Measurements from ENCODE around the gene NTN3. TPM values are rescaled to one million over a fixed set of nuclear protein-coding genes. Genes with fewer than 3 reads are reported as not detected.
A peak's percentile ranks its signal among the peaks of the same experiment; 100 is the strongest.

NTN3 gene
- total and polyA plus RNA-seq, 2 of the 4 experiments (the other 2 are of a cell fraction): 0.18 to 0.38 TPM

DNA sequence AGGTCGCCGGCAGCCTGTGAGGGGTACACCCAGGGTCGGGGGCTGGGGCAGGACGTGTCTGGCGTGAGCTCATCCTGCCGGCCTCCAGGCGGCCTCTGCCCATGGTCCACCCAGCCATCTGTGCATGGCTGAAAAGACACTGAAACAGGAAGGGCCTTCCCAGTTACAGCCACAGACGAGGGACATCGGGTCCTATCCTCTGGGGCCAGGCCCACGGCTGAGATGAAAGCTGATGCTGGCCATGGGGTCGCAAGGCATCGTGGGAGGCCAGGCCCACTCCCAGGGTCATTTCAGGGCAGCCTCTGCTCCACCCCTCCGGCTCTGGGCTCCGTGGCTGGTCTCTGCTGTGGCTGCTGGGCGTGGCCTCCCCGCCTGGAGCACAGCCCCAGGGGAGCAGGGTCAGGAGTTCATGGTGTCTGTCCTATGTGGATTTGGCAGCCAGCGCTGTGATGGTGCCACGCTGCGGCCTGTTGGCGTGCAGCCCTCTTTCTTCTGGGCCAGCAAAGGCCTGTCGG lies 26.1 kb downstream of the NTN3 start:
- Histone ChIP-seq H3K4me1 (ENCODE audit: control insufficient read depth, insufficient read depth, low read length) (peaks cover 3% of the 10 kb centered on the region), H3K9me1 (ENCODE audit: insufficient read depth, low read length) (no peaks in the 10 kb centered on the region), H3K18ac (ENCODE audit: low read depth, low read length) (no peak overlapping the region), H3K79me1 (ENCODE audit: low read depth in 1 of 2, low read length in 2 of 2) (peaks cover 3 to 23% of the 10 kb centered on the region in 2 experiments), H2AK9ac (replicated peaks; ENCODE audit: low read depth, low read length, poor library complexity) (no peak overlapping the region), H4K8ac (ENCODE audit: low read depth in 2 of 2, low read length in 2 of 2) (no peak overlapping the region), H3K4me2 (ENCODE audit: low read depth, low read length) (no peak overlapping the region), H3K14ac (replicated peaks; ENCODE audit: low read depth, low read length) (no peak overlapping the region), H3K9ac (ENCODE audit: low read depth, low read length) (no peak overlapping the region), H4K20me1 (ENCODE audit: insufficient read depth, low read length) (peaks cover 18% of the 10 kb centered on the region), H2BK20ac (ENCODE audit: low read depth, low read length) (no peak overlapping the region), H2AFZ (replicated peaks; ENCODE audit: low read length, poor library complexity) (peak overlapping the region; percentile 58), H3K4me3 (ENCODE audit: insufficient read depth, low read depth, low read length) (no peak overlapping the region), H2BK15ac (ENCODE audit: low read depth, low read length) (no peak overlapping the region), H3K27me3 (ENCODE audit: control insufficient read depth, insufficient read depth, low read length) (no peaks in the 10 kb centered on the region), H3K9me3 (ENCODE audit: control insufficient read depth, insufficient read depth, low read length) (no peaks in the 10 kb centered on the region), H2BK120ac (ENCODE audit: low read depth, low read length) (no peak overlapping the region), H4K5ac (ENCODE audit: low read depth, low read length) (no peak overlapping the region), H3K4ac (ENCODE audit: low read depth, low read length) (no peak overlapping the region), H3K56ac (ENCODE audit: extremely low read depth, insufficient read depth, low read length) (no peak overlapping the region), H3K36me3 (ENCODE audit: control insufficient read depth, insufficient read depth, low read length) (peaks cover 19% of the 10 kb centered on the region; the same call in 1 of the 2 replicates), H3K27ac (ENCODE audit: insufficient read depth, low read length) (no peak overlapping the region), H3K23ac (ENCODE audit: low read depth, low read length) (no peak overlapping the region), H2AK5ac (ENCODE audit: low read depth, low read length) (no peak overlapping the region), H4K91ac (ENCODE audit: insufficient read depth, low read depth, low read length) (no peak overlapping the region), H2BK5ac (ENCODE audit: low read depth, low read length, poor library complexity, severe bottlenecking) (no peak overlapping the region)
- WGBS, 2 experiments (ENCODE audit: extremely low coverage in 2 of 2, insufficient read length in 1 of 2): 57% methylated on average over 16 of the region's 21 CpGs; no CpG with 5 or more reads in 1 of the 2 experiments
- ChIA-PET CTCF (no interaction called here), POLR2A (ENCODE audit: unreplicated experiment) (no interaction called here)
- dilution Hi-C loops (cut with HindIII; ENCODE audit: low sequenced_read_pairs, unreplicated experiment): no loop called here
- no peak for TF ChIP-seq RCOR1 (IDR thresholded peaks at IDR 0.05; ENCODE audit: insufficient replicate concordance, low read length)
- no peak for TF ChIP-seq NFE2L2 (IDR thresholded peaks at IDR 0.05; ENCODE audit: low read depth, low read length)
- TF ChIP-seq, protein P1, sequence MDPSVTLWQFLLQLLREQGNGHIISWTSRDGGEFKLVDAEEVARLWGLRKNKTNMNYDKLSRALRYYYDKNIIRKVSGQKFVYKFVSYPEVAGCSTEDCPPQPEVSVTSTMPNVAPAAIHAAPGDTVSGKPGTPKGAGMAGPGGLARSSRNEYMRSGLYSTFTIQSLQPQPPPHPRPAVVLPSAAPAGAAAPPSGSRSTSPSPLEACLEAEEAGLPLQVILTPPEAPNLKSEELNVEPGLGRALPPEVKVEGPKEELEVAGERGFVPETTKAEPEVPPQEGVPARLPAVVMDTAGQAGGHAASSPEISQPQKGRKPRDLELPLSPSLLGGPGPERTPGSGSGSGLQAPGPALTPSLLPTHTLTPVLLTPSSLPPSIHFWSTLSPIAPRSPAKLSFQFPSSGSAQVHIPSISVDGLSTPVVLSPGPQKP (IDR thresholded peaks at IDR 0.05; ENCODE audit: borderline replicate concordance, low read depth, low read length): no peak
- TF ChIP-seq FOS (IDR thresholded peaks at IDR 0.05; ENCODE audit: low read depth, low read length): no peak
- TF ChIP-seq MXI1 (IDR thresholded peaks at IDR 0.05; ENCODE audit: borderline replicate concordance, low read depth, low read length): no peak
- TF ChIP-seq MAZ (IDR thresholded peaks at IDR 0.05; ENCODE audit: borderline replicate concordance, low read depth, low read length): no peak
- TF ChIP-seq, protein P2, sequence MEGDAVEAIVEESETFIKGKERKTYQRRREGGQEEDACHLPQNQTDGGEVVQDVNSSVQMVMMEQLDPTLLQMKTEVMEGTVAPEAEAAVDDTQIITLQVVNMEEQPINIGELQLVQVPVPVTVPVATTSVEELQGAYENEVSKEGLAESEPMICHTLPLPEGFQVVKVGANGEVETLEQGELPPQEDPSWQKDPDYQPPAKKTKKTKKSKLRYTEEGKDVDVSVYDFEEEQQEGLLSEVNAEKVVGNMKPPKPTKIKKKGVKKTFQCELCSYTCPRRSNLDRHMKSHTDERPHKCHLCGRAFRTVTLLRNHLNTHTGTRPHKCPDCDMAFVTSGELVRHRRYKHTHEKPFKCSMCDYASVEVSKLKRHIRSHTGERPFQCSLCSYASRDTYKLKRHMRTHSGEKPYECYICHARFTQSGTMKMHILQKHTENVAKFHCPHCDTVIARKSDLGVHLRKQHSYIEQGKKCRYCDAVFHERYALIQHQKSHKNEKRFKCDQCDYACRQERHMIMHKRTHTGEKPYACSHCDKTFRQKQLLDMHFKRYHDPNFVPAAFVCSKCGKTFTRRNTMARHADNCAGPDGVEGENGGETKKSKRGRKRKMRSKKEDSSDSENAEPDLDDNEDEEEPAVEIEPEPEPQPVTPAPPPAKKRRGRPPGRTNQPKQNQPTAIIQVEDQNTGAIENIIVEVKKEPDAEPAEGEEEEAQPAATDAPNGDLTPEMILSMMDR (conservative IDR thresholded peaks at IDR 0.05; ENCODE audit: low read depth, low read length): no peak
- no peak for TF ChIP-seq BHLHE40 (IDR thresholded peaks at IDR 0.05; ENCODE audit: low read depth, low read length)
- TF ChIP-seq RAD21 (IDR thresholded peaks at IDR 0.05; ENCODE audit: low read length): no peak
- TF ChIP-seq RFX5 (IDR thresholded peaks at IDR 0.05; ENCODE audit: low read depth, low read length): no peak
- TF ChIP-seq, protein P3, sequence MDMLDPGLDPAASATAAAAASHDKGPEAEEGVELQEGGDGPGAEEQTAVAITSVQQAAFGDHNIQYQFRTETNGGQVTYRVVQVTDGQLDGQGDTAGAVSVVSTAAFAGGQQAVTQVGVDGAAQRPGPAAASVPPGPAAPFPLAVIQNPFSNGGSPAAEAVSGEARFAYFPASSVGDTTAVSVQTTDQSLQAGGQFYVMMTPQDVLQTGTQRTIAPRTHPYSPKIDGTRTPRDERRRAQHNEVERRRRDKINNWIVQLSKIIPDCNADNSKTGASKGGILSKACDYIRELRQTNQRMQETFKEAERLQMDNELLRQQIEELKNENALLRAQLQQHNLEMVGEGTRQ (IDR thresholded peaks at IDR 0.05; ENCODE audit: low read depth, low read length): no peak
- no peak for TF ChIP-seq CHD1 (IDR thresholded peaks at IDR 0.05; ENCODE audit: low read depth, low read length)
- TF ChIP-seq MAFK (IDR thresholded peaks at IDR 0.05; ENCODE audit: low read depth, low read length): no peak
- no peak for TF ChIP-seq POLR2A (IDR thresholded peaks at IDR 0.05; ENCODE audit: low read depth, low read length)
- no peak for TF ChIP-seq CEBPB (IDR thresholded peaks at IDR 0.05; ENCODE audit: low read depth, low read length)
- TF ChIP-seq SMC3 (IDR thresholded peaks at IDR 0.05; ENCODE audit: low read depth, low read length): no peak
- intact Hi-C loops (cut with micrococcal nuclease): no loop called here
- ATAC-seq (ENCODE audit: low read depth): no peak
- no TSS peak for BruUV-seq (replicated peaks)
- in situ Hi-C loops (cut with MboI; ENCODE audit: low sequenced_read_pairs): loop anchor here (5.0 kb wide), 1 partner anchor 155 kb away; the partner anchor contains the start of gene ABCA3
- DNase-seq: no peak

Measured in IMR-90 (cell line).